Mammary epithelial cell (primary cell): Measurements from ENCODE around the gene SLC10A3.

Experiments used
- CTCF ChIP-seq, 2 donors: IDR thresholded peaks in 1 of 2; conservative IDR thresholded peaks in 1 of 2; 2 replicates each; pipeline ENCODE4 v1.5.1; 2011 to 2012; ENCODE audit warnings: inconsistent platforms in 2 of 2, low read length in 2 of 2, mild to moderate bottlenecking in 2 of 2, control low read depth in 1 of 2, low read depth in 1 of 2; ENCODE audit not compliant: insufficient read depth in 1 of 2; ENCODE audit errors: extremely low read depth in 1 of 2
- EZH2 ChIP-seq: IDR thresholded peaks from 2 replicates; pipeline ENCODE4 v1.6.1; 2012; ENCODE audit warnings: low read length, inconsistent platforms, borderline replicate concordance

DNA sequence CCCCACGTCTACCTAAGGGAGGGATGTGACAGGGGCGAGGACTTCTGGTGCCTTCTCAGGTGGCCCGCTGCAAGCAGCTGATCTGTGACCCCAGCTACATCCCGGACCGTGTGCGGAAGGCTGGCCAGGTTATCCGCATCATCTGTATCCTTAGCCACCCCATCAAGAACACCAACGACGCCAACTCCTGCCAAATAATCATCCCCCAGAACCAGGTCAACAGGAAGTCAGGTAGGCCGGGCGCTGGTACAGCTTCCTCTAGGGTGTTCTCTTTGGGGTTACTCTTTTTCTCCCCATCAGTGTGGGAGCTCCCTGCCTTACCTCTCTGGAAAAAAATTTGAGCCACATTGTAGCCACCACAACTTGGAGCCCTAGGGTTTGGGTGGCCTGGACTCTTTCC is 48.9 kb downstream of the SLC10A3 start:
- TF ChIP-seq CTCF (conservative IDR thresholded peaks at IDR 0.05 in 1 of 2, IDR thresholded peaks at IDR 0.05 in 1 of 2; ENCODE audit: extremely low read depth in 1 of 2, insufficient read depth in 1 of 2, low read depth in 1 of 2, low read length in 2 of 2) (no peak), EZH2 (no peak)
